Astrocyte (in vitro differentiated cells and primary cell): Measurements from ENCODE around the gene DIP2B. TPM values are rescaled to one million over a fixed set of nuclear protein-coding genes. Genes with fewer than 3 reads are reported as not detected.
A peak's percentile ranks its signal among the peaks of the same experiment; 100 is the strongest.

Experiments
- DNase-seq: peaks from one replicate; pipeline ENCODE4 v3.0.0-alpha.2; 2010; ENCODE audit warnings: low read depth
- FAIRE-seq: peaks from 2 replicates; lab custom pipeline; 2011; peaks lifted over from hg19 to GRCh38; lab: Jason Lieb, UNC
- H2AFZ ChIP-seq: 2 replicates; pipeline ENCODE4 v1.6.0; 2012; ENCODE audit warnings: low read depth, low read length, inconsistent platforms
- H3K27ac ChIP-seq: 2 replicates; pipeline ENCODE4 v1.5.1; 2011; ENCODE audit warnings: low read depth, low read length, inconsistent platforms
- H3K27me3 ChIP-seq: 2 replicates; pipeline ENCODE4 v1.6.0; 2011; ENCODE audit warnings: low read length, inconsistent platforms; ENCODE audit not compliant: insufficient read depth
- H3K36me3 ChIP-seq: 2 replicates; pipeline ENCODE4 v1.5.1; 2011; ENCODE audit warnings: low read length, inconsistent platforms; ENCODE audit not compliant: insufficient read depth
- H3K4me1 ChIP-seq: 2 replicates; pipeline ENCODE4 v1.5.1; 2011; ENCODE audit warnings: low read length, inconsistent platforms; ENCODE audit not compliant: insufficient read depth
- H3K4me2 ChIP-seq: 2 replicates; pipeline ENCODE4 v1.6.0; 2012; ENCODE audit warnings: low read length, inconsistent platforms
- H3K4me3 ChIP-seq: 2 replicates; pipeline ENCODE4 v1.5.1; 2011; ENCODE audit warnings: low read depth, mild to moderate bottlenecking, low read length, inconsistent platforms; ENCODE audit not compliant: insufficient read depth
- H3K79me2 ChIP-seq: 2 replicates; pipeline ENCODE4 v1.6.0; 2012; ENCODE audit warnings: mild to moderate bottlenecking, low read length, inconsistent platforms; ENCODE audit not compliant: insufficient read depth
- H3K9ac ChIP-seq: 2 replicates; pipeline ENCODE4 v1.6.0; 2012; ENCODE audit warnings: mild to moderate bottlenecking, low read length, inconsistent platforms
- H3K9me3 ChIP-seq: 2 replicates; pipeline ENCODE4 v1.5.1; 2012; ENCODE audit warnings: low read depth, mild to moderate bottlenecking, low read length, inconsistent platforms; ENCODE audit not compliant: insufficient read depth
- H4K20me1 ChIP-seq: 2 replicates; pipeline ENCODE4 v1.6.0; 2012; ENCODE audit warnings: low read length, inconsistent platforms; ENCODE audit not compliant: insufficient read depth
- H3K27ac Mint-ChIP-seq: one replicate; pipeline ENCODE4 v1.8.0; 2021; ENCODE audit warnings: mild to moderate bottlenecking, mixed read lengths; ENCODE audit not compliant: unreplicated experiment
- H3K27me3 Mint-ChIP-seq: one replicate; pipeline ENCODE4 v1.8.0; 2021; ENCODE audit warnings: low read depth, mixed read lengths; ENCODE audit not compliant: unreplicated experiment
- H3K36me3 Mint-ChIP-seq: one replicate; pipeline ENCODE4 v1.8.0; 2021; ENCODE audit warnings: low read depth, mixed read lengths; ENCODE audit not compliant: unreplicated experiment
- H3K4me1 Mint-ChIP-seq: one replicate; pipeline ENCODE4 v1.8.0; 2021; ENCODE audit warnings: low read depth, mixed read lengths; ENCODE audit not compliant: unreplicated experiment
- H3K4me3 Mint-ChIP-seq: one replicate; pipeline ENCODE4 v1.8.0; 2021; ENCODE audit warnings: mild to moderate bottlenecking, moderate library complexity, mixed read lengths; ENCODE audit not compliant: unreplicated experiment
- H3K9me3 Mint-ChIP-seq: one replicate; pipeline ENCODE4 v1.8.0; 2021; ENCODE audit warnings: mild to moderate bottlenecking, mixed read lengths; ENCODE audit not compliant: unreplicated experiment
- CTCF ChIP-seq: IDR thresholded peaks from 2 replicates; pipeline ENCODE4 v1.5.1; 2011; ENCODE audit warnings: low read depth, mild to moderate bottlenecking, inconsistent platforms, low read length, moderate library complexity; ENCODE audit not compliant: insufficient read depth
- EZH2 ChIP-seq: IDR thresholded peaks from 2 replicates; pipeline ENCODE4 v1.6.1; 2012; ENCODE audit warnings: mild to moderate bottlenecking, low read length, inconsistent platforms; ENCODE audit not compliant: insufficient read depth
- total RNA-seq: library from RNA; stranded (reverse); gene quantifications from 2 replicates; pipeline ENCODE4 v1.2.1, GENCODE V29; 2021

The DIP2B gene
- total RNA-seq, 1 donor from 2014 or later: 53.2 TPM

- peak; percentile 84 for FAIRE-seq
- peaks cover 55% of the 10 kb centered on the region for H3K79me2 ChIP-seq
- H3K27me3 Mint-ChIP-seq: no peaks in the 10 kb centered on the region
Observed at GRCh38 chr12:50589650-50590435, 85.1 kb downstream of the DIP2B start.

GRCh38 chr12:50590869-50591268, 86.1 kb downstream of the DIP2B start:
- no peaks in the 10 kb centered on the region for H3K36me3 ChIP-seq
- FAIRE-seq (no peak), DNase-seq (no peak)
- Mint-ChIP-seq H3K27ac (no peak overlapping the region), H3K36me3 (peaks cover 11% of the 10 kb centered on the region), H3K27me3 (no peaks in the 10 kb centered on the region), H3K4me1 (peaks cover 20% of the 10 kb centered on the region), H3K4me3 (no peak overlapping the region), H3K9me3 (peaks cover 3% of the 10 kb centered on the region)
- H3K4me1 ChIP-seq: peaks cover 6% of the 10 kb centered on the region
- H3K9me3 ChIP-seq: no peaks in the 10 kb centered on the region
- H3K27ac ChIP-seq: no peak overlapping the region
- no peak for TF ChIP-seq EZH2
- TF ChIP-seq CTCF: no peak
- H3K79me2 ChIP-seq: peaks cover 54% of the 10 kb centered on the region
- H2AFZ ChIP-seq: no peak overlapping the region
- H3K9ac ChIP-seq: no peak overlapping the region
- no peak overlapping the region for H3K4me3 ChIP-seq
- H3K27me3 ChIP-seq: no peaks in the 10 kb centered on the region
- no peak overlapping the region for H3K4me2 ChIP-seq
- H4K20me1 ChIP-seq: no peaks in the 10 kb centered on the region

More at GRCh38 chr12:50589650-50590435, 85.1 kb downstream of the DIP2B start:
- Histone ChIP-seq H2AFZ (no peak overlapping the region), H3K27me3 (no peaks in the 10 kb centered on the region), H3K36me3 (no peaks in the 10 kb centered on the region), H3K4me1 (peaks cover 6% of the 10 kb centered on the region), H3K4me2 (peak overlapping the region; percentile 70), H3K4me3 (no peak overlapping the region), H3K27ac (peak overlapping the region; percentile 84), H3K9ac (peak overlapping the region; percentile 49), H4K20me1 (peaks cover 4% of the 10 kb centered on the region), H3K9me3 (no peaks in the 10 kb centered on the region)
- peak; percentile 98 for DNase-seq
- no peak for TF ChIP-seq CTCF
- no peak for TF ChIP-seq EZH2
- peak overlapping the region; percentile 29 for H3K27ac Mint-ChIP-seq
- peaks cover 12% of the 10 kb centered on the region for H3K36me3 Mint-ChIP-seq
- peaks cover 19% of the 10 kb centered on the region for H3K4me1 Mint-ChIP-seq
- peak overlapping the region; percentile 41 for H3K4me3 Mint-ChIP-seq
- peaks cover 3% of the 10 kb centered on the region for H3K9me3 Mint-ChIP-seq

GRCh38 chr12:50595667-50596066, 90.9 kb downstream of the DIP2B start:
- Histone ChIP-seq H4K20me1 (no peaks in the 10 kb centered on the region), H3K4me3 (no peak overlapping the region), H2AFZ (no peak overlapping the region), H3K36me3 (no peaks in the 10 kb centered on the region), H3K4me1 (peaks cover 13% of the 10 kb centered on the region), H3K27ac (no peak overlapping the region), H3K4me2 (no peak overlapping the region), H3K79me2 (peaks cover 52% of the 10 kb centered on the region), H3K9ac (no peak overlapping the region), H3K9me3 (no peaks in the 10 kb centered on the region), H3K27me3 (no peaks in the 10 kb centered on the region)
- FAIRE-seq (no peak), DNase-seq (no peak)
- Mint-ChIP-seq H3K27me3 (no peaks in the 10 kb centered on the region), H3K9me3 (no peaks in the 10 kb centered on the region), H3K27ac (no peak overlapping the region), H3K4me3 (no peak overlapping the region), H3K4me1 (peaks cover 19% of the 10 kb centered on the region), H3K36me3 (peaks cover 4% of the 10 kb centered on the region)
- no peak for TF ChIP-seq EZH2
- TF ChIP-seq CTCF: no peak
